ENCODE data around the gene IL17C.

IL17C gene

DNA sequence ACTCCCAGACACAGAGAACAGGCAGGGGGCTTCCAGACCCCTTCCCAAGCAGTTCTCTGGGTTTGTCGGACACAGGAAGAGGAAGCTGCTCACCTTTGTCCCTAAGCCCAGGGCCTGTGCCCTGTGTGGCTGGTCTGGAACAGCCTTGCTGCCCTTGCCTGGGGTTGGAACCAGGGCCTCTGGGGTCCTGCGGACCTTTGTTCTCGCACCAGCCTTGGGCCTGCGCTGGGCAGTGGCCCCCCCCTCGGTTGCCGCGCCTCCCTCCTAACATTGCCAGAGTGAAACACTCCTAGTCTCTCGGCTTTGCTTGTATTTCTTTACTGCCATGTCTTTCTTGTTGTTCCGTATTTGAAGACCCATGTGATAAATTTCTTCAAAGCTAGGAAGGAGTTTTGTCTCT lies 8.5 kb upstream of the IL17C start:
- Histone ChIP-seq H3K36me3 (ENCODE audit: insufficient read depth, low read length) (peaks cover 80% of the 10 kb centered on the region), H3K9me3 (ENCODE audit: insufficient read depth, low read length, severe bottlenecking) (no peaks in the 10 kb centered on the region), H3K9ac (ENCODE audit: low read depth, low read length) (no peak overlapping the region), H2AFZ (ENCODE audit: low read depth, low read length) (no peak overlapping the region), H3K4me1 (ENCODE audit: insufficient read depth, low read length) (no peaks in the 10 kb centered on the region), H3K79me2 (ENCODE audit: insufficient read depth, low read length) (no peaks in the 10 kb centered on the region), H3K4me3 (ENCODE audit: low read depth in 1 of 2, low read length in 2 of 2) (no peak overlapping the region), H3K4me2 (ENCODE audit: insufficient read depth, low read length) (no peak overlapping the region), H3K27me3 (ENCODE audit: insufficient read depth, low read length, poor library complexity) (no peaks in the 10 kb centered on the region), H3K27ac (ENCODE audit: low read length) (no peak overlapping the region), H4K20me1 (ENCODE audit: insufficient read depth, low read length) (peaks cover 19% of the 10 kb centered on the region)
- no peak for ATAC-seq (ENCODE audit: insufficient read depth, low read depth)
- TF ChIP-seq, protein P1, sequence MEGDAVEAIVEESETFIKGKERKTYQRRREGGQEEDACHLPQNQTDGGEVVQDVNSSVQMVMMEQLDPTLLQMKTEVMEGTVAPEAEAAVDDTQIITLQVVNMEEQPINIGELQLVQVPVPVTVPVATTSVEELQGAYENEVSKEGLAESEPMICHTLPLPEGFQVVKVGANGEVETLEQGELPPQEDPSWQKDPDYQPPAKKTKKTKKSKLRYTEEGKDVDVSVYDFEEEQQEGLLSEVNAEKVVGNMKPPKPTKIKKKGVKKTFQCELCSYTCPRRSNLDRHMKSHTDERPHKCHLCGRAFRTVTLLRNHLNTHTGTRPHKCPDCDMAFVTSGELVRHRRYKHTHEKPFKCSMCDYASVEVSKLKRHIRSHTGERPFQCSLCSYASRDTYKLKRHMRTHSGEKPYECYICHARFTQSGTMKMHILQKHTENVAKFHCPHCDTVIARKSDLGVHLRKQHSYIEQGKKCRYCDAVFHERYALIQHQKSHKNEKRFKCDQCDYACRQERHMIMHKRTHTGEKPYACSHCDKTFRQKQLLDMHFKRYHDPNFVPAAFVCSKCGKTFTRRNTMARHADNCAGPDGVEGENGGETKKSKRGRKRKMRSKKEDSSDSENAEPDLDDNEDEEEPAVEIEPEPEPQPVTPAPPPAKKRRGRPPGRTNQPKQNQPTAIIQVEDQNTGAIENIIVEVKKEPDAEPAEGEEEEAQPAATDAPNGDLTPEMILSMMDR (IDR thresholded peaks at IDR 0.05; ENCODE audit: borderline replicate concordance, extremely low read depth, low read length, poor library complexity, severe bottlenecking) = no peak
- TF ChIP-seq EZH2 (IDR thresholded peaks at IDR 0.05; ENCODE audit: borderline replicate concordance, low read depth, low read length, severe bottlenecking) = no peak
- DNase-seq = no peak

DNA sequence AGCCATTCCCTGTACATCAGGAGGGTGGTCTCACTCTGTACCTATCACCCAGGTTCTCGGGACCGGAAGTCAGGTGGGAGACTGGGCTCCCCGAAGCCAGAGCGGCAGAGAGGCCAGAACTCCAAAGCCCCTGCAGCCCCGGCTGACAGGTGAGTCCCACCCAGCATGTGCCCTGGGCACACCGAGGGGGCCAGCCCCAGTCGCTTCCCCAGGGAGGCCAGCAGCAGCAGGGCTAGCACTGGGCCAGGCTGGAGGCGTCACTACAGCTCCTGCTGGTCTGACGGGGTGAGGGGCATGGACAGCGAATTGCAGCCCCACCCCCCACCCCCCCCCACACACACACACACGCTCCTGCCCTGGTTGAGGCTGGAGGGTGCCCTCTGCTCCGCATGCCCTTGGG lies 7.9 kb upstream of the IL17C start:
- H3K9me3 ChIP-seq (ENCODE audit: insufficient read depth, low read length, severe bottlenecking) = no peaks in the 10 kb centered on the region
- H3K4me3 ChIP-seq (ENCODE audit: low read depth in 1 of 2, low read length in 2 of 2) = no peak overlapping the region
- H3K27me3 ChIP-seq (ENCODE audit: insufficient read depth, low read length, poor library complexity) = no peaks in the 10 kb centered on the region
- H3K36me3 ChIP-seq (ENCODE audit: insufficient read depth, low read length) = peaks cover 74% of the 10 kb centered on the region
- DNase-seq (no peak), ATAC-seq (ENCODE audit: insufficient read depth, low read depth) (no peak)
- H2AFZ ChIP-seq (ENCODE audit: low read depth, low read length) = no peak overlapping the region
- H4K20me1 ChIP-seq (ENCODE audit: insufficient read depth, low read length) = peaks cover 20% of the 10 kb centered on the region
- no peak overlapping the region for H3K9ac ChIP-seq (ENCODE audit: low read depth, low read length)
- no peaks in the 10 kb centered on the region for H3K79me2 ChIP-seq (ENCODE audit: insufficient read depth, low read length)
- no peaks in the 10 kb centered on the region for H3K4me1 ChIP-seq (ENCODE audit: insufficient read depth, low read length)
- no peak overlapping the region for H3K27ac ChIP-seq (ENCODE audit: low read length)
- TF ChIP-seq, protein P1 (IDR thresholded peaks at IDR 0.05; ENCODE audit: borderline replicate concordance, extremely low read depth, low read length, poor library complexity, severe bottlenecking) = no peak
- no peak for TF ChIP-seq EZH2 (IDR thresholded peaks at IDR 0.05; ENCODE audit: borderline replicate concordance, low read depth, low read length, severe bottlenecking)
- no peak overlapping the region for H3K4me2 ChIP-seq (ENCODE audit: insufficient read depth, low read length)

- H3K4me3 ChIP-seq (ENCODE audit: low read depth in 1 of 2, low read length in 2 of 2) = no peak overlapping the region
- H3K79me2 ChIP-seq (ENCODE audit: insufficient read depth, low read length) = no peaks in the 10 kb centered on the region
- H3K27ac ChIP-seq (ENCODE audit: low read length) = no peak overlapping the region
- H3K9me3 ChIP-seq (ENCODE audit: insufficient read depth, low read length, severe bottlenecking) = no peaks in the 10 kb centered on the region
- H3K4me1 ChIP-seq (ENCODE audit: insufficient read depth, low read length) = no peaks in the 10 kb centered on the region
- no peak overlapping the region for H3K4me2 ChIP-seq (ENCODE audit: insufficient read depth, low read length)
- H3K27me3 ChIP-seq (ENCODE audit: insufficient read depth, low read length, poor library complexity) = no peaks in the 10 kb centered on the region
- H4K20me1 ChIP-seq (ENCODE audit: insufficient read depth, low read length) = peaks cover 20% of the 10 kb centered on the region
- no peak for DNase-seq
- H2AFZ ChIP-seq (ENCODE audit: low read depth, low read length) = no peak overlapping the region
- TF ChIP-seq EZH2 (IDR thresholded peaks at IDR 0.05; ENCODE audit: borderline replicate concordance, low read depth, low read length, severe bottlenecking) = no peak
- TF ChIP-seq, protein P1 (IDR thresholded peaks at IDR 0.05; ENCODE audit: borderline replicate concordance, extremely low read depth, low read length, poor library complexity, severe bottlenecking) = no peak
- H3K9ac ChIP-seq (ENCODE audit: low read depth, low read length) = no peak overlapping the region
- H3K36me3 ChIP-seq (ENCODE audit: insufficient read depth, low read length) = peaks cover 70% of the 10 kb centered on the region
- no peak for ATAC-seq (ENCODE audit: insufficient read depth, low read depth)
Observed at GRCh38 chr16:88630941-88631340, 7.4 kb upstream of the IL17C start.

GRCh38 chr16:88631384-88631783 lies 7.0 kb upstream of the IL17C start:
- Histone ChIP-seq H3K36me3 (ENCODE audit: insufficient read depth, low read length) (peaks cover 65% of the 10 kb centered on the region), H3K4me2 (ENCODE audit: insufficient read depth, low read length) (no peak overlapping the region), H3K4me1 (ENCODE audit: insufficient read depth, low read length) (no peaks in the 10 kb centered on the region), H4K20me1 (ENCODE audit: insufficient read depth, low read length) (peaks cover 20% of the 10 kb centered on the region), H3K9ac (ENCODE audit: low read depth, low read length) (no peak overlapping the region), H3K27ac (ENCODE audit: low read length) (no peak overlapping the region), H2AFZ (ENCODE audit: low read depth, low read length) (no peak overlapping the region), H3K79me2 (ENCODE audit: insufficient read depth, low read length) (no peaks in the 10 kb centered on the region), H3K27me3 (ENCODE audit: insufficient read depth, low read length, poor library complexity) (no peaks in the 10 kb centered on the region), H3K4me3 (ENCODE audit: low read depth in 1 of 2, low read length in 2 of 2) (no peak overlapping the region), H3K9me3 (ENCODE audit: insufficient read depth, low read length, severe bottlenecking) (no peaks in the 10 kb centered on the region)
- DNase-seq = no peak
- TF ChIP-seq EZH2 (IDR thresholded peaks at IDR 0.05; ENCODE audit: borderline replicate concordance, low read depth, low read length, severe bottlenecking) = no peak
- TF ChIP-seq, protein P1 (IDR thresholded peaks at IDR 0.05; ENCODE audit: borderline replicate concordance, extremely low read depth, low read length, poor library complexity, severe bottlenecking) = no peak
- ATAC-seq (ENCODE audit: insufficient read depth, low read depth) = no peak
